EL (cell line): ENCODE measurements around the gene SPO11.

Experiments used
- DNase-seq: peaks from one replicate; pipeline ENCODE4 v3.0.0-alpha.2; 2016

SPO11 gene

DNA sequence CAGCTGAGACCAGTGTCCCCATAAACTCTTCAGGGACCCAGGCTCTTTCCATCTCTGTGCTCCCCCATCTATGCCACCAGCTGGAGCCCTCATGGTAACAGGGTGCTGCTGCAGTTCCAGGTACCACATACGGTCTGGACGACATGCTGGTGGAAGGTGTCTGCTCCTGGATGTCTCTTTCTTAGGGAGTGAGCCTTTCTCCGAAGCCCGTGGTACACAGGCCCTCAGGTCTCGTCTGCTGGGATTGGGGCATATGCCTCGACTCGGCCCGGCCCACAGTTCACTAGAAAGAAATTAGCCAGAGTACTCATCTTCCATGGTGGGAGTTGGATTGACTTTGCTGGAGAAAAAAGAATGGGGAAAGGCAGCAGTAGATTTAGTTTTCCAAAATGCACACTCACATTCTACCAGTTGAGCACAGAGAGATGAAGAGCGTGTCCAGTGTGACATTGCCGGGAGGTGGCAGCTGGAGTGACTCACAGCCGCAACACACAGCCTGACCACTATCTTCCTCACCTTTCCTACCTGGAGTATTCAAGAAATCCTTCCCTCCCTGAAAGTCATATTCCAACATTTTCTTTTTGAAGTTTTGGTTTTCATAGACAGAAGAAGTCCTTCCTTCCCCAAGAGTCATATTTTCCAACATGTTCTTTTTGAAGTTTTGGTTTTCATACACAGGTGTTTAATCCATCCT lies 18.6 kb upstream of the SPO11 start:
- no peak for DNase-seq

DNA sequence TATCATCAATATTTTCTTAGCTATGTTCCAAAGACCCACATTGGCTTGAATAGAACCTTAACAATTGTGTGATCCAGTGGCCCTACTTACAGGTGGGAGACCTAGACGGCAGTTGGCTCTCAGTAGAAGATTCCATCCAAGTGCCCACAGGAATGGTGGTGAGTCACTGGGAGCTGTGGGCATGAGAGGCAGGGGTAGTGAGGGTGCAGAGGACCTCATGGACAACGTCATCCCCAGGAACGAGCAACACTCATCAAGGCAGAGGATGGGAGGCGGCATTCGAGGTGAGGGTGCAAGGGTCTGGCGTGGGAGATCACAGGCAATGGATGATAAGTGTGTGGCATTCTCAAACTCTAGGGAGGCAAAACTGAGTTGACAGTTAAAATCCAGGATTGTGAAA lies 17.5 kb upstream of the SPO11 start:
- no peak for DNase-seq

DNA sequence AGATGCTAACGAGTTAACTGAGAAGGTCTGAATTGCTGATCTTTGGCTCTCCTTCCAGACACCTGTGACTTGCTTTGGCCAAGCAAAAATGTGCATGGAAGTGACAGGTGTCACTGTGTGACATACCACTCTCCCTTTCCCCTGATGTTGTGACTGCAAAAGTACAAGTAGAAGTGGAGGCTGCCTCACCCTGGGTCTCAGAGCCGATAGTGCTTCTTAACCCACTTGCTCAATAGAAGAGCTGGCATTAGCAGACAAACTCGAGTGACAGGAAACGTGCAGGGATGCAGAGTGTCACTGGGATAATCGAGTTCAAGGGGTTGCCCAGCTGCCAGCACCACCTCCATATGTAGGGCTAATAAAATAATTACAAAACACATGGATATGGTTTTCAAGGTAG lies 16.4 kb upstream of the SPO11 start:
- no peak for DNase-seq

DNA sequence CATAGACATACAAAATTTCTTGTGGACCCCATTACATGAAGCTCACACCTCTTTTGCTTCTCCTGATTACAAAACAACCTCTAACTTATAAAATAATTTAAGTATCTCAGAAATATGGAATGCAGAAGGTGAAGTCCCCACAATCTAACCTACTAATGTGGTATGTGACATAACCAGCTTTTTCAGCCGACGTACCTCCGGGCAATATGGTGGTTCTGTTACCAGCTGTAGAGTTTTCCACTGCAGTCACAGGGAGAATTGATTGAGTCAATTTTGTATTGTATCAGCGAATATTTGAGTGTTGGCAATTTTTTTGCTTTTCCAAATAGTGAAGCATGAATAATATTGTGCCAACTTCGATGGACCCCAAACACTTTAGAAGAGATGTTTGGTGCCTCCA lies 15.7 kb upstream of the SPO11 start:
- no peak for DNase-seq

DNA sequence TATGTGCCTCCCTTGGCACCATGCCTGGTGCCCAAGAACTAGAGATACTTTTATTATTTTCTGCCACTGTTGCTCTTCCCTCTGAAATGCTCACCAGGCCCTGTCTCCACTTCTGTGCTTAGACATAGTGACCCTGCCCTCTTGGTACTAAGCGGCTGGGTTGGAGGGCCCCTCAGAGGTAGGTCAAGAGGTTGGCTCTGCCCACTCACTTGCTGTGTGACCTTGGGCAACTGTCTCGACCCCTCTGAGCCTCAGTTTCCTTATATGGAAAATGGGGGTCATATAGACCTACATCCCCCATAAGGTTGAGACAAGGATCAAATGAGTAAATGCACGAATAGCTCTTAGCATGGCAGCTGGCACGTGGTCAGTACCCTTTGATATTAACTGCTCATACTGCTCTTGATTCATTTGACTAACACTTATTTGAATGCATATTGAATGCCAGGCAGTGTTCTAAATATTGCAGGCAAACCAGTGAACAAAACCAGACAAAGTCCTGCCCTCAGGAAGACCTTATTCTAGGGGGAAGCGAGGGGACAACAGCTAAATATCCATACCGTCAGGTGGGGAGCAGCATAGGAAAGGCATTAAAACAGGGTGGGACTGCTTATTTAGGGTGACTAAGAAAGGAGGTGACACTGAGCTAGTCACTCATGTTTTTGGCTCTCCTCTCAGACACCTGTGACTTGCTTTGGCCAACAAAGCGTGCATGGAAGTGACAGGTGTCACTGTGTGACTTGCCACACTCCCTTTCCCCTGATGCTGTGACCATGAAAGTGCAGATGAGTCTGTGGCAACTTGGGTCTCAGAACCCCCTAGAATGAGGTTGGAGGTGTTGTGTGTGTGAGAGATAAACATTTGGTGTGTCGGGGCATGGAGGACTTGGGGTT lies 14.3 kb upstream of the SPO11 start:
- DNase-seq, result no peak

DNA sequence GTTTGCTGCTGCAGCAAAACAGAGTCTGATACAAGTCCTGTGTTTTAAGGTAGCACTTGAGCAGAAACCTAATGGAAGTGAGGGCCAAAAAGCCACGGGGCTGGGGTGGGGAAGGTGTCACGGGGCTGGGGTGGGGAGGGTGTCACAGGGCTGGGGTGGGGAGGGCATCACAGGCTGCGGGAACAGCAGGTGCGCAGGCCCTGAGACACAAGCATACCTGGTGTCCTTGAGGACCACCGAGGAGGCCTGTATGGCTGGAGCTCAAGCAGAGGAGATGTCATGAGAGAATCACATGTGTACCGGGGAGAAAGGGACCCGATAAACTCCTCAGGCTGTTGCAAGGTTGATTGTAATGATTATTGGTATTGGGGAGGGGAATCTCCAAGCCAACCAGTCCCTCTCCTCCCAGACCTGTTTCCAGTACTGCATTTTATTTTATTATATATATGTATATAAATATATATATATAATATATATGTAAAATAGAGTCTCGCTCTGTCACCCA lies 13.6 kb upstream of the SPO11 start:
- DNase-seq, result no peak

DNA sequence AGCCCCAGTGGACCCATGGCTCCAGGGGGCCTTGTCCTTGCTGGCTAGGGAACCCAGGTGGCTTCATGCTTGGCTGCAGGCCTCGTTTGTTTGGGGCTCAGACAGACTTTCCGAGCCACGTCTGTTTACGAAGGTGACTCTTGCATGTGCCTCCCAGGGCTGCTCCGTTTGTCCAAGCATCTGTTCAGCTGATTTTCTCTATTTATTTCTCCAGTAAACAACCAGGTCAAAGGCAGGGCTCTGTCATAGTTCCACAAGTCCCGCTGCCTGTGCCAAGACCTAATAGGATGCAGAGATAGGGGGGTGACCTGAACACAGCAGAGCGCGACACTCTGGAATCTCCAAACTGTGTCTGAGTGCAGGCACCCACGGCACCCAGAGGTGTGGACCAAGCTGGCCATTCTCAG lies 12.8 kb upstream of the SPO11 start:
- DNase-seq, result no peak

DNA sequence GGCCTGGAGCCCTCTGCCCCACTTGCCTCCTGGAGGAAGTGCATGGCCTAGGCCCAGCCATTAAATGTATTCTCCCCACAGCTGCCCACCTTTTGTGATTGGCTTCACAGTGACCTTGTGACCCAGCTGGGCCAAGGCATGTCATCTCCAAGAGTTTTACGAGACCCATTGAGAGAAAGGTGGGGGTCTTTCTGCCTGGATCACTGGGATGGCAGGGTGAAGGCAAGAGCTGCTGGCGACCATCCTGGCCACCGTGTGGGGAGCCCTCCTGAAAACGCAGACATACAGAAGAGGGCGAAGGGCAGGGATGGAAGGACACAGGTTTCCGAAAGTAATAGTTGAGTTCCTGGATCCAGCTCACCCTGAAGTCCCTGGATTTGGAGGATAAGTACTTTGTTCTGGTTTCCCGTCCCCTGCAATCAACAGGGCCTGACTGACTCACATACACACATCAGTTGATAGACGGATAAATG lies 12.3 kb upstream of the SPO11 start:
- DNase-seq, result no peak

DNA sequence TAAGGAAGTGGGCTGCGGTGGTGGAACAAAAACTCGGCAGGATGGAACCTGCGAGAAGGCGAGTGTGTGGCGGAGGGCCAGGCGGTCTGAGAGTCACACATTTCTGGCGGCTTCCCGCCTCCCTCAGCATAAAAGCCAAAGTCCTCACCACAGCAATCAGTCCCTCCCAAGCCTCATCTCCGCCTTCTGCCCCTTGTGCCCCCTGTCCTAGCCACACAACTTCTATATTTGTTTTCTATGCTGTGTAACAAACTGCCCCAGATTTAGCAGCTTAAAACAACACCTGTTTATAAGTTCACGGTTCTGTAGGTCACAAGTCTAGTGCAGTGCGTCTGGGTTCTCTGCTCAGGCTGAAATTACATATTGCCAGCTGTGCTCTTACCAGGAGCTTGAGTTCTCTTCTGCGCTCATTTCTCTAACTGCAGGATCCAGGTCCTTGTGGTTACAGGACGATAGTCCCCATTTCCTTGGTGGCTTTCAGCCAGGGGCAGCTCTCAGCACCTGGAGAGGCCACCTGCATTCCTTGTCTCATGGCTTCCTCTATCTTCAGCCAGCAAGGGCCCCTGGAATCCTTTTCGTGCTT lies 11.7 kb upstream of the SPO11 start:
- no peak for DNase-seq

DNA sequence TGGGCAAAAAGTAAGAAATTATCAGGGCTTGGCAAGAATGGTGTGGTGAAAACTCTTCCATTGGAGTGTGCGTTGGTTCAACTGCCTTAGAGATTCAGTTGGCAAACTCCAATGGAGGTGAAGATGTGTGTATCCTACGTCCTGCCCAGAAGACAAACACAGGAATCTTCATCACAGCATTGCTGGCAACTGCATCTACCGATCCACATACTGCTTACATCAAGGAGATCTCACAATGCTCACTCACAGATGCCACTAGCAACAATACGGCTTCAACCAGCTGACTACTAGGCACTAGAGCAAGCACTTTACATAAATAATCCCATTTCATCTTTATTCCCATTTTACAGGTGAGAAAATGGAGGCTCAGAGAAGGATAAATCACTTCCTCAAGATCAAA lies 10.0 kb upstream of the SPO11 start:
- no peak for DNase-seq

DNA sequence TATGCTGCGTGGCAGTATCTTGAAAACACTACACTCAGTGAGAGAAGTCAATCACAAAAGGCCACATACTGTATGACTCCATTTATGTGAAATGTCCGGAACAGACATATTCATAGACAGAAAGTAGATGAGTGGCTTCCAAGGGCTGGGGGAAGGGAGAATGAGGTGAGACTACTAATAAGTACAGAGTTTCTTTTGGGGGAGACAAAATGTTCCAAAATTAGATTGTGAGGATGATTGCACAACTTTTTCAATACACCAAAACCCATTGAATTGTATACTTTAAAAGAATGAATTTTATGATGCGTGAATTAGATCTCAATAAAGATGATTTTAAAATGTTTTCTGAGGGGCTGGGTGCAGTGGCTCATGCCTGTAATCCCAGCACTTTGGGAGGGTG lies 9.2 kb upstream of the SPO11 start:
- DNase-seq, result no peak

DNA sequence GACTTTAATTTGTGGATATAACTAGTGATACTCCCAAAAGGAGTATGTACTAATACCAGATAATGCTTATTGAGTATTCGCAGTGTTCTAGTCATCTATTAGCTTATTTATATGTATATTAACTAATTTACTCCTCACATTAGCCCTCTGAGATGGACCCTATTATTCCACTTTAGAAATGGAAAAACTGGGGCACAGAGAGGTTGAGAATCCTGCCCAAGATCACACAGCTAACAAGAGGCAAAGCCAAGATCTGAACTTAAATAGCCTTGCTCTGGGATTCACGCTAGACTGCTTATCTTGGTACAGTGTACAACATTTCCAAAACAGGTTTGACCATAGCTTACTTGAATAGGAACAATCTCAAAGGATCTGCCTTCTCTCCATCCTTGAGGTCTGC lies 8.5 kb upstream of the SPO11 start:
- no peak for DNase-seq

DNA sequence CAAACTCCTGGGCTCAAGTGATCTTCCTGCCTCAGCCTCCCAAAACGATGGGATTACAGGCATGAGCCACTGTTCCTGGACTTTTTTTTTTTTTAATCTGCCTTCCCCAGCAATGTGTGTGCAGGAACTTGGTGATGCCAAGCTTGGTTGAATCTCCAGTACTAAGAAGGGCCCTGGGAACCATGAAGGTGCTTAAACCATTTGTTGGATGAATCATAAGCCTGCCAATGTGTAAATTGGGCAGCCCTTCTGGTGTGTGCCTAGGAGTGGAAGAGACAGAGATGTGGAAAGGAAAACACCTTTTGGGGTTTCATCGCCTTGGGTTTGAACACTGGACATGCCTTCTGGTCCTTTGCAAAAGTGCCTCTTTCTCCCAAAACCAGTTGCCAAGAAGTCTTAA lies 7.1 kb upstream of the SPO11 start:
- no peak for DNase-seq

DNA sequence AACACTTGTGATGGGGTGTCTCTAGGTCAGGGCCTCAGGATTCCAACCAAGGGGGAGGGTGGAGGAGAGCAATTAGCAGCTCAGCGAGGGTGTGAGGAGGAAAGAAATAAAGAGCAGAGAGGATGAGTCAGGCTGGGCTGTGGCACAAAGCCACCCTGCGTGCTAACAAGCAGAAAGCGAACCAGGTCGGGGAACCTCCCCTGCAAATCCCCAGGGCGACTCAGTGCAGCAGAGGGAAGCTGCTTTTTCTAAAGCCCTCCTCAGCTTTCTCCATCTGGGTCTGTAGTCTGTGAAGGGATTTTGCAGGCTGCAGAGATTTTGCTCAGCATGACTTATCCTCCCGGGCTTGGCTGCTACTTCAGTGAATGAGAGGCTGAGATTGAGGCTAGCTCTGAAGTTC lies 6.6 kb upstream of the SPO11 start:
- peak; percentile 24 for DNase-seq

DNA sequence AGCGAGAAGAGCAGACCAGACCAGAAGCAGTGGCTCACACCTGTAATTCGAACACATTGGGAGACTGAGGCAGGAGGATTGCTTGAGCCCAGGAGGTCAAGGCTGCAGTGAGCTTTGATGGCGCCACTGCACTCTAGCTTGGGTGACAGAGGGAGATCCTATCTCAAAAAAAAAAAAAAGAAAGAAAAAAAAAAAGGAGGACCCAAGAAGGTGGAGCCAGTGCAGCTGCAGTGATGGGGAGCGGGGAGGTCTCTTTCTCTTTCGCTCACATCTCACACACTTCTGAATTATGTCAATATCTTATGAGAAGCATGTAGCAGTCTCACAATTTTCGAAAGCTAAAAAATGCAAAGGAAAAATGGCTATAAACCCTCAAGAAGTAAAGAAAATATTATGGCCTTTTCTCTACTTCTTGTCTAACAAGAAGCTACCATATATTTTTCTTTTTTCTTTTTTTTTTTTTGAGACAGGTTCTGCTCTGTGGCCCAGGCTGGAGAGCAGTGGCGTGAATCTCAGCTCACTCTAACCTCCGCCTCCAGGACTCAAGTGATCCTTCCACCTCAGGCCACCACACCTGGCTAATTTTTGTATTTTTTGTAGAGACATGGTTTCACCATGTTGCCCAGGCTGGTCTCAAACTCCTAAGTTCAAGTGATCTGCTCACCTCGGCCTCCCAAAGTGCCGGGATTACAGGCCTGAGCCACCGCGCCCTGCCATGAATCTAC lies 3.8 kb upstream of the SPO11 start:
- DNase-seq, result no peak

DNA sequence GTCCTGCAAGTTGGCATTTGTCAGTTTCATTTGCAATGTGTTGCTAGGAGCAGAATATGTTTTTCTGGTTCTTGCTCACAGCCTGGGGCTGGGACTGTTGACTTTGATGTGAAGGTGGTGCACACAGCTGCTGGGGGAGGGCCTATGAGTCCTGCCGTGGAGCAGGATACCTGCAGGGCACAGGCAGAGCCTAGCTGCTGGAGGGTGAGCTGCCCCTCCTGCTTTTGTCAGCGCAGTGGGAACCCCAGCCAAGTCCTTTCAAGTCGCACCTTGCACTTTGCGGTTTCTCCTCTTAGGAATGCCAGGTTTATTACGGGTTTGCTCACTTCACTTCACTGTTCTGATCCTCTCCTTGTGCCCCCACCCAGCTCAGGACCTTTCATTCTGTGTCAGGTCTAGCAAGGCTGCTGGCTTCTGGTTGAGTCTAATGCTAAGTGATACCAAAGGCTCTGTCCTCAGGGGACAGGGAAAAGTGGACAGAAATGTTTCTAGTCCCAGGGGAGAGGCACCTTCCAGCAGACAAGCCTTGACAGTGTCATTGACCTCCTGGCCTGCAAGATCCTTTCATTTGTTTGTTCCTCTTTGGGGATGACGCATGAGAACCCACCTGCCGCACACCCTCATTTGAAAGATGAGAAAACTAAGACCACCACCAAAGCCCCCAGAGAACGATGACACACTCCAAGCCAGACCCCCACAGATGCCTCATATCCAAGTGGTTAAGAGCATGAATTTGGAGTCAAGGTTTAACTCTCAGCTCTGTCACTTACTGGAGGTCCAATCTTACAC lies 2.7 kb upstream of the SPO11 start:
- DNase-seq, result no peak

DNA sequence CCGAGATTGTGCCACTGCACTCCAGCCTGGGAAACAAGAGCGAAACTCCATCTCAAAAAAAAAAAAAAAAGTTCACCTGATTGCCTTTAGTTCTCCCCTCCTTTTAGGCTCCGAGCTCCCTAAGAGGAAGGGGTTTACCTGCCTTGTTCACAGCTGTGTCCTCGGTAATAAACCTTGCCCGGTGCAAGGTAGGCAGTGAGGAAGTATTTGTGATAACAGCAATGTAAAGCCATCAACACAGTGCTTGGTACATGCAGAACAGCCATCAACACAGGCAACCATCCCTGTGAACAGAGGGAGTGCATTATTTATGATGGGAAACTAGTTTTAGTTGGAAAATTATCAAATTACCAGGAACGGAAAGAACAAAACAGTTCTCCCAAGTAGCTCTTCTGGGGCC lies 1.8 kb upstream of the SPO11 start:
- DNase-seq, result no peak

DNA sequence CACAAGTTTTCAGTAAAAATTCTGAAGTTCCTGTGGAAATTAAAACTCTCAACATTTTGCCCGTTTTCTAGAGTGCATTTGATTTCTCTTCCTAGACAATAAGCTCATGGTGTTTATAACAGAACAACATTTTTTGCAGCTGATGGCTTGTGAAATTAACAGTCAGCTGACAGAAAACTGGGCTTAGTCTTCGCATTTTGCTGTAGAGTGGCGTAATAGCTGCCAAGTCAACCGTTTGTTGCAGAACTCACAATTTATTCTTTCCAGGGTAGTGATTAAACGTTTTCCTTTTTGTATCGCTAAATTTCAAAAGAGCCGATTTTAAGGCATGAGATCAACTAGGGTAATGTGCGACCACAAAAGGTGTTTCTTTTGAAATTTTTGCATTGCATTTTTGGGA lies 1.4 kb downstream of the SPO11 start:
- no peak for DNase-seq

DNA sequence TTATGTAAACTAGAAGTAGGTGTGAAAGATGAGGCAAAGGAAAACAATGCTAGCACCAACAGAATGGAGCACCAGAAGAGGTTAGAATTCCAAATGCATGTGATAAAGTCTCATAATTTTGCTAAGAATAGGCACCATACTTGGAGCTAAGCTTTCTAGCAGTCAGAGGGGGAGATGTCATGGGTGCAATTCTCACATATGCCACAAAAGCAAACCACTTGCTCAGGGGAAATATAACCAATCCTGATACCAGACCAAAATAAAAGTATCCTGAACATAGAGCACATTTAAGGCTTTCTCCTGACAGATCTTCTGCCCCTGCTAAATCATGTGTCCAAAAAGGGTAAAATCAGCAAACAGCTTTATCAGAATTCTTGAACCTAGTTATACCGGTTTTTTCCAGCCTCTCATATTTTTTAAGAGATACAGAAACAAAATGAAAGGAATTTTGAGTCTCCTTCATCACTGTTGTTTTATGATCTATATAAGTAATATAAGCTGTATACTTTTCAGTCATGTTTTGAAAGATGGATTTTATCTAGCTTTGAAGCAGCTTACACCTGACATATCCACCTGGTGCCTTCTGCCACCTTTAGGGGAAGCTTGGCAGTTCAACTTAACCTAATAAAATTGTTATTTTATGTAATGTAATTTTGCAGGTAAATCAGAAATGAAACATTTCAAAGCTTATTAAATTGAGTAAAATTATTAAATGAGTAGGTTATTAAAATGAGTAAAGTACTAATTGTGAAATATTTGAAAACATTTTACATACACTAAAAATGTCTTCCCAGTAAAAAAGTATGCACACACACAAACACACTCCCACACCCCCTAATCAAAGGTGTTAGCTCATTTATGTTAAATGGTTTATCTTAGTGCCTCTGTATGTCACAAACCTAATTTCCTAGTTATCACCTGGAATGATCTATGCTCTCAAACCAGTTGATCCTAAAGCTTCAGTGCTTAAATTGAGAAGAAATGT lies 2.8 kb downstream of the SPO11 start:
- DNase-seq, result no peak

DNA sequence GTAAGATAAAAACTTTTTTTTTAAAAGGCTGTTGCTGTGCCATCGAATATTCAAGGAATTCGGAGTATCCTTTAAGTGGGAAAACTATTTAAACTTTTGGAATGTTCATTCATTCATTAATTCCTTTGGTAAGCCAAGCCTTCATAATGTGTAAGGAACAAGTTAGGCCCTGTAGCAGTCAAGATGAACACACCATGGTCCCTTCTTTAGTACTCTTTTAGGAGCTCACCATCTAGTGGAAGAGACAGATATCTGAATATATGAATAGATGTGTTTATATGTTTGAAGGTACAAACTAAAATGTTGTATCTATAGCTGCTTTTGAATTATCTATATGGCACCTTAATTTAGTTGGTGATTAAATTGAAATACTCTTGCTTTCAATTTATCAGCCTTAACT lies 5.8 kb downstream of the SPO11 start:
- no peak for DNase-seq

DNA sequence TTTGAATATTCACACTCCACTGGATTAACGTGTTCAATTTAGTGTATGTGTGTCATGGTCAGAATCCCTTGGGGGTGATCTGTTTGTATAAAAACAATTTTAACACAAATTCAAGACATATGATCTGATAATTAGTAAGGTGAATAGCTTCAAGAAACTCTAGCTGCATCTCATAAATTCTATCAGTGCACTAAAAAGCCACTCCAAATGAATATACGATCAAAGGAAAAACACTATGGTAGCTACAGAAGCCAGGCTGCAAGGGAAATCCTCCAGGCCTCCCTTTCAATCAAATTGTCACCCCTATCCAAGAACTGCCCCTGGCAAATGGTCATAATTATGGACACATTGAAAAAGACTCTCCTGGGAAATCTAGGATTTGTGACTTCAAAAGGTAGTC lies 12.1 kb downstream of the SPO11 start:
- no peak for DNase-seq
